Measurements from ENCODE around the gene PPARD.

Gene PPARD

GRCh38 chr6:35310265-35310831 lies 32.0 kb upstream of the PPARD start:
- no peak for DNase-seq
- Mint-ChIP-seq H3K4me3 (no peak overlapping the region), H3K9me3 (no peaks in the 10 kb centered on the region), H3K4me1 (no peaks in the 10 kb centered on the region), H3K27ac (no peak overlapping the region), H3K36me3 (ENCODE audit: low read depth) (no peaks in the 10 kb centered on the region), H3K27me3 (ENCODE audit: low read depth, poor library complexity) (peaks cover 31% of the 10 kb centered on the region)
- TF ChIP-seq, protein P1, sequence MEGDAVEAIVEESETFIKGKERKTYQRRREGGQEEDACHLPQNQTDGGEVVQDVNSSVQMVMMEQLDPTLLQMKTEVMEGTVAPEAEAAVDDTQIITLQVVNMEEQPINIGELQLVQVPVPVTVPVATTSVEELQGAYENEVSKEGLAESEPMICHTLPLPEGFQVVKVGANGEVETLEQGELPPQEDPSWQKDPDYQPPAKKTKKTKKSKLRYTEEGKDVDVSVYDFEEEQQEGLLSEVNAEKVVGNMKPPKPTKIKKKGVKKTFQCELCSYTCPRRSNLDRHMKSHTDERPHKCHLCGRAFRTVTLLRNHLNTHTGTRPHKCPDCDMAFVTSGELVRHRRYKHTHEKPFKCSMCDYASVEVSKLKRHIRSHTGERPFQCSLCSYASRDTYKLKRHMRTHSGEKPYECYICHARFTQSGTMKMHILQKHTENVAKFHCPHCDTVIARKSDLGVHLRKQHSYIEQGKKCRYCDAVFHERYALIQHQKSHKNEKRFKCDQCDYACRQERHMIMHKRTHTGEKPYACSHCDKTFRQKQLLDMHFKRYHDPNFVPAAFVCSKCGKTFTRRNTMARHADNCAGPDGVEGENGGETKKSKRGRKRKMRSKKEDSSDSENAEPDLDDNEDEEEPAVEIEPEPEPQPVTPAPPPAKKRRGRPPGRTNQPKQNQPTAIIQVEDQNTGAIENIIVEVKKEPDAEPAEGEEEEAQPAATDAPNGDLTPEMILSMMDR (IDR thresholded peaks at IDR 0.05): no peak

DNA sequence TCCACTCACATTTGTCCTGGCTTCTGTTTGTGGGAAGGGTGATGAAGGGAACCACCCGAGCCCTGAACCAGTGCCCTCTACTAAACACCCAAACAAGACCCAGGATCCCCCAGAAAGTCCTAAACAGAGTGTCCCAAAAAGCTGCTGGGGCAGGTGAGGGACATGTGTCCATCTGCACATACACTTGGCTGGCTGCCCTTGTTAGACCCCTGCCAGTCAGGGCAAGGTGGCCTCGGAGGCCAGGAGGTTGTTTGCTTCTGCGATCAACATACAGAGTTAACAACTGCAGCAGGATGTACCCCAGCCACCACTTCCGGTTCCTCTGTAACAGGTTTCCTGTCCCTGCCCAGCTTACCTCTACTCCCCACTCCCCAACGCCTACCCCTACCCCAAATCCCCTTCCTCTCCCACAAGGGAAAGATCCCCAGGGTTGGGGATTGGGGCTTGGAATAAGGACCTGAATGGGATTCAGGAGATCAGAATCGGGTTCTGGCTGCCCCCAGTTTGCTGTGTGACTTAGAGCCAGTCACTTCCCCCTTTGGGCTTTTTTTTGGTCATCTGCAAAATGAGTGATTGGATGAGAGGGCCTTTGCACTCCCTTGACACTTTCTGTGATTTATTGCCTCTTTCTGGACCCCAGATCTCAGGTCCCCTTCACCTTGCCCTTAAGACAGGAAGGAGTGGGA lies 30.8 kb upstream of the PPARD start:
- TF ChIP-seq, protein P1 (IDR thresholded peaks at IDR 0.05): no peak
- Mint-ChIP-seq H3K36me3 (ENCODE audit: low read depth) (peaks cover 3% of the 10 kb centered on the region), H3K27me3 (ENCODE audit: low read depth, poor library complexity) (peaks cover 37% of the 10 kb centered on the region), H3K9me3 (peaks cover 5% of the 10 kb centered on the region), H3K4me1 (no peaks in the 10 kb centered on the region), H3K27ac (no peak overlapping the region), H3K4me3 (no peak overlapping the region)
- DNase-seq: no peak

DNA sequence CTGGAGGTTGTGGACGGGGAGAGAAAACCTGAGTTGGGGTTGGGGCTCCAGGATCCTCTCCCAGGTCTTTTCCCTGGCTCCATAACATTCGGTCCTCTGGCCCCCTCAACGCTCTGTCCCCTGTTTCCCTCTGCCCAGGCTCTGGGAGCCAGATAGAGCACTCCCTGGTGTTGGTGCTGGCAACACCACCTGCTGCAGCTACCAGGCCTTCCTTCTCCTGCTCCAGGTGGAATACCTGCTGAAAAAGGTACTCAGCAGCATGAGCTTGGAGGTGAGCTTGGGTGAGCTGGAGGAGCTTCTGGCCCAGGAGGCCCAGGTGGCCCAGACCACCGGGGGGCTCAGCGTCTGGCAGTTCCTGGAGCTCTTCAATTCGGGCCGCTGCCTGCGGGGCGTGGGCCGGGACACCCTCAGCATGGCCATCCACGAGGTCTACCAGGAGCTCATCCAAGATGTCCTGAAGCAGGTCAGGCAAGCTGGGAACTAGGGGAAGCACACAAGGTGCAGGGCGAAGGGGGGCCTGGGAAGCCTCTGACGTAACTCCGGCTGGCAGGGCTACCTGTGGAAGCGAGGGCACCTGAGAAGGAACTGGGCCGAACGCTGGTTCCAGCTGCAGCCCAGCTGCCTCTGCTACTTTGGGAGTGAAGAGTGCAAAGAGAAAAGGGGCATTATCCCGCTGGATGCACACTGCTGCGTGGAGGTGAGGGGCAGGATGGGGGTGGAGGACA lies 30.1 kb upstream of the PPARD start:
- no peak for DNase-seq
- Mint-ChIP-seq H3K9me3 (peaks cover 9% of the 10 kb centered on the region), H3K27me3 (ENCODE audit: low read depth, poor library complexity) (peaks cover 44% of the 10 kb centered on the region), H3K4me3 (no peak overlapping the region), H3K36me3 (ENCODE audit: low read depth) (peaks cover 8% of the 10 kb centered on the region), H3K27ac (no peak overlapping the region), H3K4me1 (peaks cover 1% of the 10 kb centered on the region)
- TF ChIP-seq, protein P1 (IDR thresholded peaks at IDR 0.05): no peak

DNA sequence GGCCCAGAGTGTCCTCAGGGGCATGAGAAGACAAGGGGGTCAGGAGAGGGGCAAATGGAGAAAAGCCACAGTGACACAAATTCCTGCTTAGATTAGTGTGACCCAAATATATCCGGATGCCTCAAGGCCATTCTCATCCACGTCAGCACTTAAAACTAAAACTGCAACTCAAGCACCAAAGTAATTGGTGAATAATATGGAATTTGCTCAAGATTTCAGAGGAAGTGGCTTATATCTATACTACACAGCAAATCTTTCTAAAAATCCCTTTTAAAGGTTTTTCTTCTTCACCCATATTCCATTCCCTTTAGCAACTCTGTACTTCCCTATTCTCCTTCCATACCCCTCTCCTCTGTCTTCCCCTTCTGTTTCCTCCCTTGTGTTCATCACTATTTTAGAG lies 29.6 kb upstream of the PPARD start:
- Mint-ChIP-seq H3K27ac (no peak overlapping the region), H3K9me3 (peaks cover 9% of the 10 kb centered on the region), H3K4me3 (no peak overlapping the region), H3K27me3 (ENCODE audit: low read depth, poor library complexity) (peaks cover 47% of the 10 kb centered on the region), H3K4me1 (peaks cover 7% of the 10 kb centered on the region), H3K36me3 (ENCODE audit: low read depth) (peaks cover 8% of the 10 kb centered on the region)
- DNase-seq: no peak
- TF ChIP-seq, protein P1 (IDR thresholded peaks at IDR 0.05): no peak

GRCh38 chr6:35317483-35318195 lies 24.7 kb upstream of the PPARD start:
- Mint-ChIP-seq H3K9me3 (peaks cover 9% of the 10 kb centered on the region), H3K27ac (no peak overlapping the region), H3K27me3 (ENCODE audit: low read depth, poor library complexity) (peaks cover 42% of the 10 kb centered on the region), H3K4me1 (peaks cover 25% of the 10 kb centered on the region), H3K36me3 (ENCODE audit: low read depth) (peaks cover 8% of the 10 kb centered on the region), H3K4me3 (peak overlapping the region; percentile 88)
- DNase-seq: peak; percentile 46
- TF ChIP-seq, protein P1 (IDR thresholded peaks at IDR 0.05): no peak
